Brain microvascular endothelial cell (primary cell): ENCODE results near the gene ACSS2.

Experiments
- DNase-seq: peaks from one replicate; pipeline ENCODE4 v3.0.0-alpha.2; 2020
- H3K27ac ChIP-seq: fragments of 250-450 bp; sonication (Bioruptor Pico); 2 replicates; pipeline ENCODE4 v1.5.1; 2020; ENCODE audit warnings: mild to moderate bottlenecking, moderate library complexity
- H3K27me3 ChIP-seq: fragments of 250-450 bp; sonication (Bioruptor Pico); replicated peaks from 2 replicates; pipeline ENCODE4 v1.5.1; 2020; ENCODE audit warnings: mild to moderate bottlenecking
- H3K36me3 ChIP-seq: fragments of 250-450 bp; sonication (Bioruptor Pico); replicated peaks from 2 replicates; pipeline ENCODE4 v1.5.1; 2020; ENCODE audit warnings: mild to moderate bottlenecking
- H3K4me3 ChIP-seq: 2 replicates; pipeline ENCODE4 v1.5.1; 2011; ENCODE audit warnings: low read depth, mild to moderate bottlenecking, control low read depth, low read length, moderate library complexity
- in situ Hi-C: cut with HindIII; loops from 2 replicates; pipeline ENCODE4 v1.10.0; 2017; ENCODE audit warnings: low sequenced_read_pairs, low pct_ligation_motif_present
- TF ChIP-seq, protein P1 (sequence below): IDR thresholded peaks from 2 replicates; pipeline ENCODE4 v1.5.1; 2011; ENCODE audit warnings: low read depth, mild to moderate bottlenecking, moderate library complexity, low read length, control low read depth, inconsistent platforms; ENCODE audit errors: missing control alignments

Gene ACSS2

GRCh38 chr20:34843421-34843820 lies 33.0 kb upstream of the ACSS2 start:
- TF ChIP-seq, protein P1, sequence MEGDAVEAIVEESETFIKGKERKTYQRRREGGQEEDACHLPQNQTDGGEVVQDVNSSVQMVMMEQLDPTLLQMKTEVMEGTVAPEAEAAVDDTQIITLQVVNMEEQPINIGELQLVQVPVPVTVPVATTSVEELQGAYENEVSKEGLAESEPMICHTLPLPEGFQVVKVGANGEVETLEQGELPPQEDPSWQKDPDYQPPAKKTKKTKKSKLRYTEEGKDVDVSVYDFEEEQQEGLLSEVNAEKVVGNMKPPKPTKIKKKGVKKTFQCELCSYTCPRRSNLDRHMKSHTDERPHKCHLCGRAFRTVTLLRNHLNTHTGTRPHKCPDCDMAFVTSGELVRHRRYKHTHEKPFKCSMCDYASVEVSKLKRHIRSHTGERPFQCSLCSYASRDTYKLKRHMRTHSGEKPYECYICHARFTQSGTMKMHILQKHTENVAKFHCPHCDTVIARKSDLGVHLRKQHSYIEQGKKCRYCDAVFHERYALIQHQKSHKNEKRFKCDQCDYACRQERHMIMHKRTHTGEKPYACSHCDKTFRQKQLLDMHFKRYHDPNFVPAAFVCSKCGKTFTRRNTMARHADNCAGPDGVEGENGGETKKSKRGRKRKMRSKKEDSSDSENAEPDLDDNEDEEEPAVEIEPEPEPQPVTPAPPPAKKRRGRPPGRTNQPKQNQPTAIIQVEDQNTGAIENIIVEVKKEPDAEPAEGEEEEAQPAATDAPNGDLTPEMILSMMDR: no peak
- in situ Hi-C loops: no loop called here
- H3K4me3 ChIP-seq: no peak overlapping the region
- no peaks in the 10 kb centered on the region for H3K27me3 ChIP-seq
- H3K36me3 ChIP-seq: no peaks in the 10 kb centered on the region
- DNase-seq: no peak
- H3K27ac ChIP-seq: no peak overlapping the region

DNA sequence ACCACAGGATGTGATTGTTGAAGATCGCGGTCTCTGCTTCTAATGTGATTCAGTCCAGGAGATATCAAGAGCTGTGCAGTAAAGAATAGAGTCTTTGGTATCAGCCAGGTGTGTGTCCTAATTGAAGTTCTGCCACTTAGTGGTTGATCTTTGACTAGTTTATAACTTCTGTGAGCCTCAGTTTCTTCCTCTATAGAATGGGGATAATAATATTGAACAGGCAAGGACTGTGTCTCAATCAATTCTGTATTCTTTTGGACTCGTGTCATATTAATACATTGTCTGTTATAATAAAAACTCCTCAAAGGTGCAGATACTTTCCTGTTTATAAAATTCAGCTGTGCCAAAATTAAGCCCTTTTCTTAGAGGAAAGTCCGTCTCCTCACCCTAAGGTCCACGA lies 27.8 kb upstream of the ACSS2 start:
- Histone ChIP-seq H3K27me3 (no peaks in the 10 kb centered on the region), H3K4me3 (no peak overlapping the region), H3K36me3 (peaks cover 3% of the 10 kb centered on the region), H3K27ac (no peak overlapping the region)
- TF ChIP-seq, protein P1: no peak
- DNase-seq: no peak
- in situ Hi-C loops: no loop called here

DNA sequence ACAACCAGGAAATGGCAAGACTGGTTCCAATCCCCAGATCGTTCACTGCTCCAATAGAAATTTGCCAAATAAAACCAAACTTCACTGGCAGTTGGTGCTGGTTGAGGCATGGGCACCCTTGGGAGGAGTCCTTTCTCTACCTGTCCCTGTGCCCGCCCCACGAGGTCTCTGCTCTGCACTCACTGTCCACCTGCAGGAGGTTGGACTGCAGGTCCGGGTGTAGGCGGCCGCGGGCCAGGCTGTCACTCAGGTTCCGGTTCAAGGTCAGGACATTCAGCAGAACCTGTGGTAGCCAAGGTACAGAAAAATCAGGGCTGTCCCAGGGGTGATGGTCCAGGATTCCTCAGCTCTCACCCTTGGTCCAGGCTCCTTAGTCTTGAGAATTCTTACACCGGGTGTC lies 26.6 kb upstream of the ACSS2 start:
- DNase-seq: no peak
- Histone ChIP-seq H3K27me3 (no peaks in the 10 kb centered on the region), H3K36me3 (peaks cover 3% of the 10 kb centered on the region), H3K27ac (no peak overlapping the region), H3K4me3 (no peak overlapping the region)
- in situ Hi-C loops: no loop called here
- TF ChIP-seq, protein P1: no peak

DNA sequence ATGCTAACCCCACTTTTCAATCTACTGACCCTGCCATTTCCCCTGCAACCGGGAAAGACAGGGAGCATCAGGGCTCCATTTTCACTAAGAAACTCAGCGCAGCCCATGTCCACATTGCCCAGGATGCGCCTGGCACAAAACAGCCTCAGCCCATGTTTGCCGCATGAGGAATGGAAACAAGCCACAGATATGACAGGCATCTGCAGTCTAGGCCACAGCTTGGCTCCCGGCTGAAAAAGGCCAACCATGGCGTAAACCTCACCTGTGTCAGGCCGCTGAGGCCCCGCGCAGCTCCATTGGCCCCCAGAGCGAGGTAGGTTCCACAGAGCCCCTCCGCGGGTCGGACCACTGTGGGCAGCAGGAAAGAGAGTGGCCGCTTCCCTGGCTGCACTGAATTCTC lies 25.4 kb upstream of the ACSS2 start:
- in situ Hi-C loops: no loop called here
- DNase-seq: no peak
- Histone ChIP-seq H3K4me3 (no peak overlapping the region), H3K27me3 (no peaks in the 10 kb centered on the region), H3K27ac (no peak overlapping the region), H3K36me3 (peaks cover 3% of the 10 kb centered on the region)
- TF ChIP-seq, protein P1: no peak

GRCh38 chr20:34852298-34852697 lies 24.1 kb upstream of the ACSS2 start:
- Histone ChIP-seq H3K27me3 (no peaks in the 10 kb centered on the region), H3K4me3 (no peak overlapping the region), H3K27ac (no peak overlapping the region), H3K36me3 (peaks cover 6% of the 10 kb centered on the region)
- in situ Hi-C loops: no loop called here
- TF ChIP-seq, protein P1: no peak
- DNase-seq: no peak

DNA sequence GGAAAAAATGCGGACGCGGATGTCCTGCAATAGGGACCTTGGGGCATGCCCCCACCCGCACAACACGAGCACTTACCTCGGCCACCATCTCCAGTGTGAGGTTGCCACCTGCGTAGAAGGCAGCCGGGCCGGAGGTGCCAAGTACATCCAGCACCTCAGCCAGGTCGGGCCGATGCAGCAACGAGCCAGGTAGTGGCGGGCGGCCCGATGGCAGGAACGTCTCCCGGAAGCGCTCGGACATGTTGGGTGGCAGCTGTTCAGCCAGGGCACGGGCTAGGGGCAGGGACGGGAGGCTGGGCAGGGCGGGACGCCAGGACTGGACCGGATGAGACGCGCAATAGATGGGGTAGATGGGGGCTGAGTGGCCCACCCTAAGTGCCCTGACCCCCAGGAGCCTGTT lies 17.0 kb upstream of the ACSS2 start:
- H3K36me3 ChIP-seq: peaks cover 3% of the 10 kb centered on the region
- TF ChIP-seq, protein P1: no peak
- in situ Hi-C loops: no loop called here

More for the DNA sequence above, 17.0 kb upstream of the ACSS2 start:
- Histone ChIP-seq H3K4me3 (no peak overlapping the region), H3K27me3 (no peaks in the 10 kb centered on the region), H3K27ac (no peak overlapping the region)
- no peak for DNase-seq
